Stomach (tissue), 4 donors: ENCODE results near the gene RAMP1.

Experiments used
- POLR2AphosphoS5 ChIP-seq, 3 donors: sonication (generic); formaldehyde crosslinking; IDR thresholded peaks; one replicate each; pipeline ENCODE4 v1.6.1; 2016; ENCODE audit warnings: antibody characterized with exemption in 3 of 3
- TF ChIP-seq, protein P1 (sequence below), 7 experiments: fragments of 450-650 bp in 4 of 7; fragments of 200-600 bp in 3 of 7; sonication (generic) in 3 of 7; IDR thresholded peaks; one replicate each; pipeline ENCODE4 v1.5.1; 2016 to 2019; ENCODE audit warnings: antibody characterized with exemption in 7 of 7, control low read depth in 2 of 7, mild to moderate bottlenecking in 1 of 7

DNA sequence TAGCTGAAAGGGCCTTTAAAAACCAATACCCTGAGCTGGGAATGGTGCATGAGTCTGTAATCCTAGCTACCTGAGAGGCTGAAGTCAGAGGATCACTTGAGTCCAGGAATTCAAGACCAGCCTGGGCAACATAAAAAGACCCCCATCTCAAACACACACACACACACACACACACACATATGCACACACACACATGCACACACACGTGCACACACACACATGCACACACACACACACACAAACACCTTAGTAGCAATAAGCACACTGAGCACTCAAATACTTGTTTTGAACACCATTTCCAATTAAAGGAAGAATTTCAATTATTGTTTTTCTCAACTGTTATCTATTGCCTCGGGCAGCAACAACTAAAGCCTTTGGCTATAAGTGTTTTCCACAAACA is 81.8 kb downstream of the RAMP1 start:
- TF ChIP-seq, protein P1, sequence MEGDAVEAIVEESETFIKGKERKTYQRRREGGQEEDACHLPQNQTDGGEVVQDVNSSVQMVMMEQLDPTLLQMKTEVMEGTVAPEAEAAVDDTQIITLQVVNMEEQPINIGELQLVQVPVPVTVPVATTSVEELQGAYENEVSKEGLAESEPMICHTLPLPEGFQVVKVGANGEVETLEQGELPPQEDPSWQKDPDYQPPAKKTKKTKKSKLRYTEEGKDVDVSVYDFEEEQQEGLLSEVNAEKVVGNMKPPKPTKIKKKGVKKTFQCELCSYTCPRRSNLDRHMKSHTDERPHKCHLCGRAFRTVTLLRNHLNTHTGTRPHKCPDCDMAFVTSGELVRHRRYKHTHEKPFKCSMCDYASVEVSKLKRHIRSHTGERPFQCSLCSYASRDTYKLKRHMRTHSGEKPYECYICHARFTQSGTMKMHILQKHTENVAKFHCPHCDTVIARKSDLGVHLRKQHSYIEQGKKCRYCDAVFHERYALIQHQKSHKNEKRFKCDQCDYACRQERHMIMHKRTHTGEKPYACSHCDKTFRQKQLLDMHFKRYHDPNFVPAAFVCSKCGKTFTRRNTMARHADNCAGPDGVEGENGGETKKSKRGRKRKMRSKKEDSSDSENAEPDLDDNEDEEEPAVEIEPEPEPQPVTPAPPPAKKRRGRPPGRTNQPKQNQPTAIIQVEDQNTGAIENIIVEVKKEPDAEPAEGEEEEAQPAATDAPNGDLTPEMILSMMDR (IDR thresholded peaks at IDR 0.05), result no peak
- no peak for TF ChIP-seq POLR2AphosphoS5 (IDR thresholded peaks at IDR 0.05)
